WTC11 (cell line): ENCODE data around the gene LTBP3.
A peak's percentile ranks its signal among the peaks of the same experiment; 100 is the strongest.

Experiments
- ATF1 ChIP-seq: sonication (generic); formaldehyde crosslinking; IDR thresholded peaks from 2 replicates; pipeline ENCODE4 v1.8.1; 2023; ENCODE audit warnings: mild to moderate bottlenecking, moderate library complexity, missing genetic modification reagents
- JUN ChIP-seq: sonication (generic); formaldehyde crosslinking; IDR thresholded peaks from 2 replicates; pipeline ENCODE4 v1.8.0; 2023; ENCODE audit warnings: mild to moderate bottlenecking, missing genetic modification reagents
- PRRX2 ChIP-seq: fragments of 250-450 bp; sonication (Bioruptor Pico); IDR thresholded peaks from 2 replicates; pipeline ENCODE4 v1.8.0; 2021; ENCODE audit warnings: mild to moderate bottlenecking
- SP1 ChIP-seq: sonication (generic); formaldehyde crosslinking; conservative IDR thresholded peaks from 2 replicates; pipeline ENCODE4 v1.8.1; 2022; ENCODE audit warnings: missing genetic modification reagents
- TEAD4 ChIP-seq: sonication (generic); formaldehyde crosslinking; IDR thresholded peaks from 2 replicates; pipeline ENCODE4 v1.8.0; 2022; ENCODE audit warnings: mild to moderate bottlenecking, missing genetic modification reagents
- ZNF121 ChIP-seq: sonication (generic); formaldehyde crosslinking; IDR thresholded peaks from 2 replicates; pipeline ENCODE4 v1.8.0; 2023; ENCODE audit warnings: missing genetic modification reagents
- ZNF263 ChIP-seq: sonication (generic); formaldehyde crosslinking; IDR thresholded peaks from 2 replicates; pipeline ENCODE4 v1.8.1; 2022; ENCODE audit warnings: low read depth, mild to moderate bottlenecking, moderate library complexity, missing genetic modification reagents
- ZNF423 ChIP-seq: fragments of 250-450 bp; sonication (Bioruptor Pico); IDR thresholded peaks from 2 replicates; pipeline ENCODE4 v2.1.2; 2022; ENCODE audit warnings: mild to moderate bottlenecking, moderate library complexity
- TF ChIP-seq, protein P1 (sequence below): fragments of 200-600 bp; IDR thresholded peaks from 2 replicates; pipeline ENCODE4 v1.8.0; 2022; ENCODE audit warnings: antibody characterized with exemption
- TF ChIP-seq, protein P2 (sequence below): sonication (generic); formaldehyde crosslinking; IDR thresholded peaks from 2 replicates; pipeline ENCODE4 v1.8.0; 2023; ENCODE audit warnings: missing genetic modification reagents, mild to moderate bottlenecking, borderline replicate concordance
- TF ChIP-seq, protein P3 (sequence below): sonication (generic); formaldehyde crosslinking; IDR thresholded peaks from 2 replicates; pipeline ENCODE4 v1.8.1; 2023; ENCODE audit warnings: mild to moderate bottlenecking, missing genetic modification reagents, moderate library complexity
- TF ChIP-seq, protein P4 (sequence below): fragments of 250-450 bp; sonication (Bioruptor Pico); IDR thresholded peaks from 2 replicates; pipeline ENCODE4 v1.9.0; 2021; ENCODE audit warnings: moderate library complexity, mild to moderate bottlenecking, inconsistent platforms, borderline replicate concordance
- TF ChIP-seq, protein P5 (sequence below): fragments of 250-450 bp; sonication (Bioruptor Pico); IDR thresholded peaks from 2 replicates; pipeline ENCODE4 v1.9.0; 2021; ENCODE audit warnings: mild to moderate bottlenecking

DNA sequence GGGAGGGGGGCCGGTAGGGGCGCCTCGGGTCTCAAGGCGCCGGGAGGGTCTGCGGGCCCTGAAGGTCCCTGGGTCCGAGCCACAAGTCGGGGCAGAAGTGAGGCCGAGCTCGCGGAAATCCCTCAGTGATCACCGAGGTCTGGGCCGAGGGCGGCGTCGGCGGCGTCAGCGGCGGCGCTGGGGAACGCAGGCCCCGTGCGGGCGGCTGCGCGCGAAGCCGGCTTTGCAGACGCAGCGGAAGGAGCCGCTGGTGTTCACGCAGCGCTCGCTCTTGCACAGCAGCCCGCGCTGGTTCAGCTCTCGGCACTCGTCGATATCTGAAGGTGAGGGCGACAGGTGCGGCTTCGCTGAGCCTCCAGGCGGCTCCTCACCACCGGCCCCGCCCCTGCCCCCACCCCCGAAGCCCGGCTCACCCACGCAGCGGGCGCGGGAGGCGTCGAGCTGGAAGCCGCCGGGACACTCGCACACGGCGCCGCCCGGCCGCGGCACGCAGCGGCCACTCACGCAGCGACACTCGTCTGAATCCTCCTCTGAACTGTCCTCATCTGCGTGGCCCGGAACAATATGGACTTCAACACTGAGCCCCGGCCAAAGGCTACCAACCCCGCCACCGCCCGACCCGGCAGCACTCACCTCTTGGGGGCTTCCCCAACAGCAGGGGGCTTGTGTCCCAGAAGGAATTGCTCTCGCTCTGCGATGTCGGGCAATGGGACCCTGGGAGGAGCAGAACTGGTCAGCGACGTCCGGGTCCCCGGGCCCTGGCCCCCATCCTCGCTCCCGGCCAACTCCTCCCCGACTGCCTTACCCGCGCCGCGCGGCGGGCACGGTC is 19.0 kb downstream of the LTBP3 start:
- TF ChIP-seq, protein P1, sequence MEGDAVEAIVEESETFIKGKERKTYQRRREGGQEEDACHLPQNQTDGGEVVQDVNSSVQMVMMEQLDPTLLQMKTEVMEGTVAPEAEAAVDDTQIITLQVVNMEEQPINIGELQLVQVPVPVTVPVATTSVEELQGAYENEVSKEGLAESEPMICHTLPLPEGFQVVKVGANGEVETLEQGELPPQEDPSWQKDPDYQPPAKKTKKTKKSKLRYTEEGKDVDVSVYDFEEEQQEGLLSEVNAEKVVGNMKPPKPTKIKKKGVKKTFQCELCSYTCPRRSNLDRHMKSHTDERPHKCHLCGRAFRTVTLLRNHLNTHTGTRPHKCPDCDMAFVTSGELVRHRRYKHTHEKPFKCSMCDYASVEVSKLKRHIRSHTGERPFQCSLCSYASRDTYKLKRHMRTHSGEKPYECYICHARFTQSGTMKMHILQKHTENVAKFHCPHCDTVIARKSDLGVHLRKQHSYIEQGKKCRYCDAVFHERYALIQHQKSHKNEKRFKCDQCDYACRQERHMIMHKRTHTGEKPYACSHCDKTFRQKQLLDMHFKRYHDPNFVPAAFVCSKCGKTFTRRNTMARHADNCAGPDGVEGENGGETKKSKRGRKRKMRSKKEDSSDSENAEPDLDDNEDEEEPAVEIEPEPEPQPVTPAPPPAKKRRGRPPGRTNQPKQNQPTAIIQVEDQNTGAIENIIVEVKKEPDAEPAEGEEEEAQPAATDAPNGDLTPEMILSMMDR = no peak
- TF ChIP-seq, protein P2, sequence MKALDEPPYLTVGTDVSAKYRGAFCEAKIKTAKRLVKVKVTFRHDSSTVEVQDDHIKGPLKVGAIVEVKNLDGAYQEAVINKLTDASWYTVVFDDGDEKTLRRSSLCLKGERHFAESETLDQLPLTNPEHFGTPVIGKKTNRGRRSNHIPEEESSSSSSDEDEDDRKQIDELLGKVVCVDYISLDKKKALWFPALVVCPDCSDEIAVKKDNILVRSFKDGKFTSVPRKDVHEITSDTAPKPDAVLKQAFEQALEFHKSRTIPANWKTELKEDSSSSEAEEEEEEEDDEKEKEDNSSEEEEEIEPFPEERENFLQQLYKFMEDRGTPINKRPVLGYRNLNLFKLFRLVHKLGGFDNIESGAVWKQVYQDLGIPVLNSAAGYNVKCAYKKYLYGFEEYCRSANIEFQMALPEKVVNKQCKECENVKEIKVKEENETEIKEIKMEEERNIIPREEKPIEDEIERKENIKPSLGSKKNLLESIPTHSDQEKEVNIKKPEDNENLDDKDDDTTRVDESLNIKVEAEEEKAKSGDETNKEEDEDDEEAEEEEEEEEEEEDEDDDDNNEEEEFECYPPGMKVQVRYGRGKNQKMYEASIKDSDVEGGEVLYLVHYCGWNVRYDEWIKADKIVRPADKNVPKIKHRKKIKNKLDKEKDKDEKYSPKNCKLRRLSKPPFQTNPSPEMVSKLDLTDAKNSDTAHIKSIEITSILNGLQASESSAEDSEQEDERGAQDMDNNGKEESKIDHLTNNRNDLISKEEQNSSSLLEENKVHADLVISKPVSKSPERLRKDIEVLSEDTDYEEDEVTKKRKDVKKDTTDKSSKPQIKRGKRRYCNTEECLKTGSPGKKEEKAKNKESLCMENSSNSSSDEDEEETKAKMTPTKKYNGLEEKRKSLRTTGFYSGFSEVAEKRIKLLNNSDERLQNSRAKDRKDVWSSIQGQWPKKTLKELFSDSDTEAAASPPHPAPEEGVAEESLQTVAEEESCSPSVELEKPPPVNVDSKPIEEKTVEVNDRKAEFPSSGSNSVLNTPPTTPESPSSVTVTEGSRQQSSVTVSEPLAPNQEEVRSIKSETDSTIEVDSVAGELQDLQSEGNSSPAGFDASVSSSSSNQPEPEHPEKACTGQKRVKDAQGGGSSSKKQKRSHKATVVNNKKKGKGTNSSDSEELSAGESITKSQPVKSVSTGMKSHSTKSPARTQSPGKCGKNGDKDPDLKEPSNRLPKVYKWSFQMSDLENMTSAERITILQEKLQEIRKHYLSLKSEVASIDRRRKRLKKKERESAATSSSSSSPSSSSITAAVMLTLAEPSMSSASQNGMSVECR = no peak
- no peak for TF ChIP-seq ZNF423 (CRISPR knock-in tag)
- TF ChIP-seq, protein P3, sequence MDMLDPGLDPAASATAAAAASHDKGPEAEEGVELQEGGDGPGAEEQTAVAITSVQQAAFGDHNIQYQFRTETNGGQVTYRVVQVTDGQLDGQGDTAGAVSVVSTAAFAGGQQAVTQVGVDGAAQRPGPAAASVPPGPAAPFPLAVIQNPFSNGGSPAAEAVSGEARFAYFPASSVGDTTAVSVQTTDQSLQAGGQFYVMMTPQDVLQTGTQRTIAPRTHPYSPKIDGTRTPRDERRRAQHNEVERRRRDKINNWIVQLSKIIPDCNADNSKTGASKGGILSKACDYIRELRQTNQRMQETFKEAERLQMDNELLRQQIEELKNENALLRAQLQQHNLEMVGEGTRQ (CRISPR knock-in tag) = no peak
- no peak for TF ChIP-seq ZNF121 (CRISPR knock-in tag)
- TF ChIP-seq, protein P4, sequence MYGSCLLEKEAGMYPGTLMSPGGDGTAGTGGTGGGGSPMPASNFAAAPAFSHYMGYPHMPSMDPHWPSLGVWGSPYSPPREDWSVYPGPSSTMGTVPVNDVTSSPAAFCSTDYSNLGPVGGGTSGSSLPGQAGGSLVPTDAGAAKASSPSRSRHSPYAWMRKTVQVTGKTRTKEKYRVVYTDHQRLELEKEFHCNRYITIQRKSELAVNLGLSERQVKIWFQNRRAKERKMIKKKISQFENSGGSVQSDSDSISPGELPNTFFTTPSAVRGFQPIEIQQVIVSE (CRISPR knock-in tag) = no peak
- TF ChIP-seq ZNF263 = no peak
- TF ChIP-seq PRRX2 = no peak
- TF ChIP-seq TEAD4 = no peak
- peak; percentile 21; the same call in 1 of the 2 replicates for TF ChIP-seq SP1 (CRISPR knock-in tag)
- TF ChIP-seq ATF1 = no peak
- no peak for TF ChIP-seq JUN (CRISPR knock-in tag)
- TF ChIP-seq, protein P5, sequence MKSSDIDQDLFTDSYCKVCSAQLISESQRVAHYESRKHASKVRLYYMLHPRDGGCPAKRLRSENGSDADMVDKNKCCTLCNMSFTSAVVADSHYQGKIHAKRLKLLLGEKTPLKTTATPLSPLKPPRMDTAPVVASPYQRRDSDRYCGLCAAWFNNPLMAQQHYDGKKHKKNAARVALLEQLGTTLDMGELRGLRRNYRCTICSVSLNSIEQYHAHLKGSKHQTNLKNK = no peak
